C4-2B (cell line): ENCODE results near the gene TMEM131L.

Source experiments
- ZFX ChIP-seq: fragments of 450-650 bp; IDR thresholded peaks from 2 replicates; pipeline ENCODE4 v1.6.1; 2017
- TF ChIP-seq, protein P1 (sequence below): fragments of 450-650 bp; conservative IDR thresholded peaks from 2 replicates; pipeline ENCODE4 v1.5.1; 2017; ENCODE audit warnings: mild to moderate bottlenecking

DNA sequence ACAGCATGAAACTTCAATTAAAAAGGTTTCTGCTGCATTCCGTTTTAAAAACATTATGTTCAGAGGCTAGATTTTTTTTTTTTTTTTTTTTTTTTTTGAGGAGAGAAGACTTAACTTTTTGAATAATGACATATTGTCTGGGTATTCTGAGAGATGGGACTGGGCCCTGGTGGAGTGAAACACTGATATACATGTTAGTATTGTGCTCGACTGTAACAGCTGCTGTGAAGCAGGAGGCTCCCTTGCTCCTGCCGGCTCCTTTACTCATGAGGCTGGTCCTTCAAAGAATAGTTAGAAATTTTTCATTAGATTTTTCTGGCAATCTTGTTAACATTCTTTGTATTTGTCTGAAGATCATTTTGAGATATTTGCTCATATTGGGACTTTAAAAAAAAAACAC lies 73.3 kb downstream of the TMEM131L start:
- TF ChIP-seq, protein P1, sequence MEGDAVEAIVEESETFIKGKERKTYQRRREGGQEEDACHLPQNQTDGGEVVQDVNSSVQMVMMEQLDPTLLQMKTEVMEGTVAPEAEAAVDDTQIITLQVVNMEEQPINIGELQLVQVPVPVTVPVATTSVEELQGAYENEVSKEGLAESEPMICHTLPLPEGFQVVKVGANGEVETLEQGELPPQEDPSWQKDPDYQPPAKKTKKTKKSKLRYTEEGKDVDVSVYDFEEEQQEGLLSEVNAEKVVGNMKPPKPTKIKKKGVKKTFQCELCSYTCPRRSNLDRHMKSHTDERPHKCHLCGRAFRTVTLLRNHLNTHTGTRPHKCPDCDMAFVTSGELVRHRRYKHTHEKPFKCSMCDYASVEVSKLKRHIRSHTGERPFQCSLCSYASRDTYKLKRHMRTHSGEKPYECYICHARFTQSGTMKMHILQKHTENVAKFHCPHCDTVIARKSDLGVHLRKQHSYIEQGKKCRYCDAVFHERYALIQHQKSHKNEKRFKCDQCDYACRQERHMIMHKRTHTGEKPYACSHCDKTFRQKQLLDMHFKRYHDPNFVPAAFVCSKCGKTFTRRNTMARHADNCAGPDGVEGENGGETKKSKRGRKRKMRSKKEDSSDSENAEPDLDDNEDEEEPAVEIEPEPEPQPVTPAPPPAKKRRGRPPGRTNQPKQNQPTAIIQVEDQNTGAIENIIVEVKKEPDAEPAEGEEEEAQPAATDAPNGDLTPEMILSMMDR, result no peak
- no peak for TF ChIP-seq ZFX
